GM19043 (cell line): ENCODE measurements around the gene DBT.
"Not testable (repeated sequence)": the region's sequence is repeated elsewhere in the genome, so short reads cannot be mapped to it uniquely, and the experiment has no call there.

Experiments
- ATAC-seq: cut with Tn5 transposase; IDR thresholded peaks from one replicate; pipeline ENCODE4 v1.9.1; 2021; ENCODE audit warnings: low read depth; ENCODE audit not compliant: unreplicated experiment

Gene DBT

GRCh38 chr1:100252901-100253300 lies 3.3 kb upstream of the DBT start:
- ATAC-seq = no peak

GRCh38 chr1:100250807-100251206 lies 1.2 kb upstream of the DBT start:
- ATAC-seq = no peak

- no peak for ATAC-seq
Observed at GRCh38 chr1:100250264-100250663, 630 bp upstream of the DBT start.

GRCh38 chr1:100249155-100249536 lies 488 bp downstream of the DBT start:
- ATAC-seq = no peak

- ATAC-seq = no peak
Observed at GRCh38 chr1:100246738-100247137, 2.9 kb downstream of the DBT start.

GRCh38 chr1:100240631-100241030 lies 9.0 kb downstream of the DBT start:
- no peak for ATAC-seq

GRCh38 chr1:100239961-100240360 lies 9.7 kb downstream of the DBT start:
- no peak for ATAC-seq

GRCh38 chr1:100237091-100237490 lies 12.5 kb downstream of the DBT start:
- no peak for ATAC-seq

- ATAC-seq = no peak
Observed at GRCh38 chr1:100234432-100234831, 15.2 kb downstream of the DBT start.

GRCh38 chr1:100233566-100233965 lies 16.1 kb downstream of the DBT start:
- ATAC-seq = not testable (repeated sequence)

- ATAC-seq = no peak
Observed at GRCh38 chr1:100232156-100232555, 17.5 kb downstream of the DBT start.

- no peak for ATAC-seq
Observed at GRCh38 chr1:100231721-100232120, 17.9 kb downstream of the DBT start.

- no peak for ATAC-seq
Observed at GRCh38 chr1:100230765-100231164, 18.9 kb downstream of the DBT start.

GRCh38 chr1:100229681-100230443 lies 19.8 kb downstream of the DBT start:
- no peak for ATAC-seq

GRCh38 chr1:100222428-100222827 lies 27.2 kb downstream of the DBT start:
- no peak for ATAC-seq

- no peak for ATAC-seq
Observed at GRCh38 chr1:100219883-100220282, 29.8 kb downstream of the DBT start.

- ATAC-seq = no peak
Observed at GRCh38 chr1:100219457-100219856, 30.2 kb downstream of the DBT start.

- no peak for ATAC-seq
Observed at GRCh38 chr1:100217834-100218233, 31.8 kb downstream of the DBT start.

- ATAC-seq = no peak
Observed at GRCh38 chr1:100215101-100215500, 34.5 kb downstream of the DBT start.

- no peak for ATAC-seq
Observed at GRCh38 chr1:100213141-100213540, 36.5 kb downstream of the DBT start.

- ATAC-seq = no peak
Observed at GRCh38 chr1:100206301-100206700, 43.3 kb downstream of the DBT start.

- ATAC-seq = not testable (repeated sequence)
Observed at GRCh38 chr1:100205593-100205992, 44.0 kb downstream of the DBT start.

GRCh38 chr1:100205103-100205502 lies 44.5 kb downstream of the DBT start:
- ATAC-seq = not testable (repeated sequence)
